HepG2 (cell line): ENCODE data around the gene SDF2. TPM values are rescaled to one million over a fixed set of nuclear protein-coding genes. Genes with fewer than 3 reads are reported as not detected.
A peak's percentile ranks its signal among the peaks of the same experiment; 100 is the strongest.

Experiments used
- CREM ChIP-seq, 2 experiments: sonication (generic) in 1 of 2; formaldehyde crosslinking in 1 of 2; IDR thresholded peaks; 2 replicates each; pipeline versions ENCODE4 v1.4.0 to v1.6.1; 2016 to 2020; ENCODE audit warnings: antibody characterized with exemption in 1 of 2, mild to moderate bottlenecking in 1 of 2, missing genetic modification reagents in 1 of 2
- FOXK2 ChIP-seq: fragments of 450-650 bp; IDR thresholded peaks from 2 replicates; pipeline ENCODE4 v1.6.1; 2016
- SP140L ChIP-seq: sonication (generic); formaldehyde crosslinking; IDR thresholded peaks from 2 replicates; pipeline ENCODE4 v1.4.0; 2020; ENCODE audit warnings: missing genetic modification reagents, borderline replicate concordance
- SPEN ChIP-seq: sonication (generic); formaldehyde crosslinking; IDR thresholded peaks from 2 replicates; pipeline ENCODE4 v1.5.1; 2020; ENCODE audit warnings: low read depth, mild to moderate bottlenecking, missing genetic modification reagents
- TRIM22 ChIP-seq: fragments of 450-650 bp; IDR thresholded peaks from 2 replicates; pipeline ENCODE4 v1.6.1; 2017
- U2AF1 ChIP-seq: fragments of 200-400 bp; formaldehyde crosslinking; optimal IDR thresholded peaks from 2 replicates; pipeline ENCODE3; 2017; ENCODE audit warnings: mild to moderate bottlenecking, low read depth, low read length
- ZBTB42 ChIP-seq: sonication (generic); formaldehyde crosslinking; IDR thresholded peaks from 2 replicates; pipeline ENCODE4 v1.5.0; 2020; ENCODE audit warnings: mild to moderate bottlenecking, missing genetic modification reagents
- ZBTB43 ChIP-seq: sonication (generic); formaldehyde crosslinking; conservative IDR thresholded peaks from 2 replicates; pipeline ENCODE4 v1.4.0; 2020; ENCODE audit warnings: missing genetic modification reagents
- ZNF276 ChIP-seq: sonication (generic); formaldehyde crosslinking; IDR thresholded peaks from 2 replicates; pipeline ENCODE4 v1.4.0; 2020; ENCODE audit warnings: mild to moderate bottlenecking, low read depth, missing genetic modification reagents
- ZNF318 ChIP-seq: sonication (generic); formaldehyde crosslinking; IDR thresholded peaks from 2 replicates; pipeline ENCODE4 v1.4.0; 2020; ENCODE audit warnings: mild to moderate bottlenecking, missing genetic modification reagents
- ZNF496 ChIP-seq: sonication (generic); formaldehyde crosslinking; IDR thresholded peaks from 2 replicates; pipeline ENCODE4 v1.8.1; 2023; ENCODE audit warnings: mild to moderate bottlenecking, moderate library complexity, missing genetic modification reagents; ENCODE audit not compliant: insufficient replicate concordance
- ZNF530 ChIP-seq: sonication (generic); formaldehyde crosslinking; IDR thresholded peaks from 2 replicates; pipeline ENCODE4 v1.5.0; 2020; ENCODE audit warnings: low read depth, mild to moderate bottlenecking, missing genetic modification reagents
- ZNF761 ChIP-seq: sonication (generic); formaldehyde crosslinking; conservative IDR thresholded peaks from 2 replicates; pipeline ENCODE4 v1.4.0; 2020; ENCODE audit warnings: mild to moderate bottlenecking, missing genetic modification reagents
- ZNF776 ChIP-seq: sonication (generic); formaldehyde crosslinking; IDR thresholded peaks from 2 replicates; pipeline ENCODE4 v1.4.0; 2020; ENCODE audit warnings: mild to moderate bottlenecking, missing genetic modification reagents
- polyA plus RNA-seq, 8 experiments: library from polyadenylated mRNA; depleted of rRNA in 3 of 8; stranded (reverse) in 7 of 8; unstranded in 1 of 8; fragments of >200 nt; fragmentation: Illumina TruSeq in 4 of 8; extraction: Trizol in 4 of 8; gene quantifications; 2 replicates each; pipeline versions ENCODE4 v1.2.1 to v1.2.3, GENCODE V29; 2011 to 2016; ENCODE audit warnings: low read depth in 4 of 8, missing spikeins in 1 of 8, mixed read lengths in 1 of 8; ENCODE audit not compliant: insufficient read depth in 1 of 8
- total RNA-seq, 5 experiments: library from RNA; depleted of rRNA; stranded (reverse); fragments of >200 nt; fragmentation: Illumina TruSeq; extraction: Trizol; gene quantifications; 2 replicates each; pipeline ENCODE4 v1.2.3, GENCODE V29; 2016; ENCODE audit warnings: low read depth in 1 of 5

SDF2 gene
- total and polyA plus RNA-seq, 2 of the 13 experiments (the other 11 are each of a cell fraction or from before 2014, with no cell fraction given) = 58.2 to 58.4 TPM

GRCh38 chr17:28710861-28711722 is 49.4 kb upstream of the SDF2 start (continued):
- TF ChIP-seq SP140L (CRISPR knock-in tag) (no peak), ZNF776 (CRISPR knock-in tag) (no peak), FOXK2 (no peak), ZNF530 (CRISPR knock-in tag) (no peak), ZNF496 (no peak), U2AF1 (peak; percentile 37), TRIM22 (no peak), SPEN (CRISPR knock-in tag) (peak; percentile 53; the same call in 1 of the 2 replicates), CREM (IDR thresholded peaks at IDR 0.05) (no peak), CREM (CRISPR knock-in tag; IDR thresholded peaks at IDR 0.05) (no peak), ZBTB42 (CRISPR knock-in tag) (no peak), ZNF276 (CRISPR knock-in tag) (0 out of 2 replicates have a peak, but pooled peaks have one; percentile 52), ZNF318 (CRISPR knock-in tag) (0 out of 2 replicates have a peak, but pooled peaks have one; percentile 9), ZBTB43 (CRISPR knock-in tag) (no peak; the same call in none of the 2 replicates), ZNF761 (CRISPR knock-in tag) (0 out of 2 replicates have a peak, but pooled peaks have one; percentile 21)
